Endodermal cell (in vitro differentiated cells): ENCODE measurements around the gene ATP12A. TPM values are rescaled to one million over a fixed set of nuclear protein-coding genes. Genes with fewer than 3 reads are reported as not detected.

Experiments used
- DNase-seq: peaks from one replicate; pipeline ENCODE4 v3.0.0-alpha.2; 2017
- H3K27ac ChIP-seq: 2 replicates; pipeline ENCODE4 v1.5.1; 2013; ENCODE audit warnings: mild to moderate bottlenecking, low read depth, low read length, moderate library complexity
- H3K27me3 ChIP-seq: 2 replicates; pipeline ENCODE4 v1.6.1; 2013; ENCODE audit warnings: mild to moderate bottlenecking, low read length, moderate library complexity; ENCODE audit not compliant: insufficient read depth, control insufficient read depth, poor library complexity, severe bottlenecking
- H3K36me3 ChIP-seq: 2 replicates; pipeline ENCODE4 v1.7.0; 2013; ENCODE audit warnings: mild to moderate bottlenecking, low read length, moderate library complexity; ENCODE audit not compliant: control insufficient read depth, insufficient read depth
- H3K4me1 ChIP-seq: one replicate; pipeline ENCODE4 v1.7.0; 2013; ENCODE audit warnings: low read length; ENCODE audit not compliant: control insufficient read depth, insufficient read depth
- H3K4me3 ChIP-seq: 2 replicates; pipeline ENCODE4 v1.5.1; 2013; ENCODE audit warnings: mild to moderate bottlenecking, low read length, moderate library complexity
- H3K9ac ChIP-seq: 2 replicates; pipeline ENCODE4 v1.6.1; 2013; ENCODE audit warnings: mild to moderate bottlenecking, low read length, moderate library complexity; ENCODE audit not compliant: poor library complexity, severe bottlenecking; ENCODE audit errors: extremely low read depth
- H3K9me3 ChIP-seq: 2 replicates; pipeline ENCODE4 v1.6.1; 2013; ENCODE audit warnings: mild to moderate bottlenecking, low read length, moderate library complexity; ENCODE audit not compliant: control insufficient read depth
- H3K27ac Mint-ChIP-seq: 2 replicates; pipeline ENCODE4 v1.8.0; 2020; ENCODE audit warnings: mixed read lengths
- H3K27me3 Mint-ChIP-seq: 2 replicates; pipeline ENCODE4 v1.8.0; 2021; ENCODE audit warnings: mild to moderate bottlenecking, mixed read lengths; ENCODE audit not compliant: insufficient read depth
- H3K36me3 Mint-ChIP-seq: 2 replicates; pipeline ENCODE4 v1.8.0; 2020; ENCODE audit warnings: low read depth, mixed read lengths
- H3K4me1 Mint-ChIP-seq: 2 replicates; pipeline ENCODE4 v1.8.0; 2020; ENCODE audit warnings: mixed read lengths
- H3K4me3 Mint-ChIP-seq: 2 replicates; pipeline ENCODE4 v1.8.0; 2020; ENCODE audit warnings: mild to moderate bottlenecking, moderate library complexity, mixed read lengths
- H3K9me3 Mint-ChIP-seq: 2 replicates; pipeline ENCODE4 v1.8.0; 2020; ENCODE audit warnings: mild to moderate bottlenecking, mixed read lengths
- WGBS, 2 experiments: methylation state at CpG; one replicate each; pipeline versions ENCODE4 v1.1.5 to v1.1.7; 2013; ENCODE audit warnings: missing lambda C conversion rate in 2 of 2, mixed read lengths in 1 of 2; ENCODE audit not compliant: insufficient coverage in 1 of 2, insufficient read length in 1 of 2; 5-methylcytosine and 5-hydroxymethylcytosine counted together
- total RNA-seq, 2 donors: library from RNA; stranded (reverse); fragmentation: NEBNext Ultra II Directional in 1 of 2; extraction: Animal tissue kit (Norgen Biotek cat#: 25700) in 1 of 2; gene quantifications; 2 replicates in 1 of 2; 3 replicates in 1 of 2; pipeline ENCODE4 v1.2.1, GENCODE V29; 2021
- TF ChIP-seq, protein P1 (sequence below): fragments of 200-600 bp; sonication (generic); conservative IDR thresholded peaks from 2 replicates; pipeline ENCODE4 v1.5.0; 2021; ENCODE audit warnings: antibody characterized with exemption, mild to moderate bottlenecking

The ATP12A gene
- total RNA-seq, 2 donors from 2014 or later = 4.9 to 10.5 TPM

DNA sequence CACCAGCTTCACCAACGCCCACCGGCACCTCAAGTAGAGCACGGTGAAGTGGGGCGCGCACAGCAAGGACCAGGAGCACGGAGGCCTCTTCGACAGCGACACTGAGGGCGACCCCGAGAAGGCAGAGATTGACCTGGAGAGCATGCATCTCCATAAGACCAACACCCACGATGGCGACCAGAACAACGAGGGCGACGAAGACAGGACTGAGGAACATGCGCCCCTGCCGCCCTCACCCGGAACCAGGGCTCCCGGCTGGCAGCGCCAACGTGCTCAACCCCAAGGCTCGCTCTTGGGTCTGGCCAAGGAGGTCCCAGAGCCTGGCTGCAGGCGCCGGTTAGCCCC lies 65.3 kb downstream of the ATP12A start:
- peaks cover 84% of the 10 kb centered on the region for H3K27me3 Mint-ChIP-seq
- no peak for DNase-seq
- TF ChIP-seq, protein P1, sequence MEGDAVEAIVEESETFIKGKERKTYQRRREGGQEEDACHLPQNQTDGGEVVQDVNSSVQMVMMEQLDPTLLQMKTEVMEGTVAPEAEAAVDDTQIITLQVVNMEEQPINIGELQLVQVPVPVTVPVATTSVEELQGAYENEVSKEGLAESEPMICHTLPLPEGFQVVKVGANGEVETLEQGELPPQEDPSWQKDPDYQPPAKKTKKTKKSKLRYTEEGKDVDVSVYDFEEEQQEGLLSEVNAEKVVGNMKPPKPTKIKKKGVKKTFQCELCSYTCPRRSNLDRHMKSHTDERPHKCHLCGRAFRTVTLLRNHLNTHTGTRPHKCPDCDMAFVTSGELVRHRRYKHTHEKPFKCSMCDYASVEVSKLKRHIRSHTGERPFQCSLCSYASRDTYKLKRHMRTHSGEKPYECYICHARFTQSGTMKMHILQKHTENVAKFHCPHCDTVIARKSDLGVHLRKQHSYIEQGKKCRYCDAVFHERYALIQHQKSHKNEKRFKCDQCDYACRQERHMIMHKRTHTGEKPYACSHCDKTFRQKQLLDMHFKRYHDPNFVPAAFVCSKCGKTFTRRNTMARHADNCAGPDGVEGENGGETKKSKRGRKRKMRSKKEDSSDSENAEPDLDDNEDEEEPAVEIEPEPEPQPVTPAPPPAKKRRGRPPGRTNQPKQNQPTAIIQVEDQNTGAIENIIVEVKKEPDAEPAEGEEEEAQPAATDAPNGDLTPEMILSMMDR = no peak
- Histone ChIP-seq H3K4me1 (peaks cover 3% of the 10 kb centered on the region), H3K4me3 (no peak overlapping the region), H3K36me3 (no peaks in the 10 kb centered on the region), H3K27me3 (peaks cover 76% of the 10 kb centered on the region), H3K9me3 (no peaks in the 10 kb centered on the region), H3K9ac (no peak overlapping the region), H3K27ac (no peak overlapping the region)
- peaks cover 3% of the 10 kb centered on the region for H3K9me3 Mint-ChIP-seq
- 78 to 79% methylated on average over 21 to 24 of the region's 24 CpGs for WGBS, 2 experiments
- peak overlapping the region; percentile 18 for H3K4me3 Mint-ChIP-seq
- H3K4me1 Mint-ChIP-seq = peaks cover 10% of the 10 kb centered on the region
- no peak overlapping the region for H3K27ac Mint-ChIP-seq
- no peaks in the 10 kb centered on the region for H3K36me3 Mint-ChIP-seq

DNA sequence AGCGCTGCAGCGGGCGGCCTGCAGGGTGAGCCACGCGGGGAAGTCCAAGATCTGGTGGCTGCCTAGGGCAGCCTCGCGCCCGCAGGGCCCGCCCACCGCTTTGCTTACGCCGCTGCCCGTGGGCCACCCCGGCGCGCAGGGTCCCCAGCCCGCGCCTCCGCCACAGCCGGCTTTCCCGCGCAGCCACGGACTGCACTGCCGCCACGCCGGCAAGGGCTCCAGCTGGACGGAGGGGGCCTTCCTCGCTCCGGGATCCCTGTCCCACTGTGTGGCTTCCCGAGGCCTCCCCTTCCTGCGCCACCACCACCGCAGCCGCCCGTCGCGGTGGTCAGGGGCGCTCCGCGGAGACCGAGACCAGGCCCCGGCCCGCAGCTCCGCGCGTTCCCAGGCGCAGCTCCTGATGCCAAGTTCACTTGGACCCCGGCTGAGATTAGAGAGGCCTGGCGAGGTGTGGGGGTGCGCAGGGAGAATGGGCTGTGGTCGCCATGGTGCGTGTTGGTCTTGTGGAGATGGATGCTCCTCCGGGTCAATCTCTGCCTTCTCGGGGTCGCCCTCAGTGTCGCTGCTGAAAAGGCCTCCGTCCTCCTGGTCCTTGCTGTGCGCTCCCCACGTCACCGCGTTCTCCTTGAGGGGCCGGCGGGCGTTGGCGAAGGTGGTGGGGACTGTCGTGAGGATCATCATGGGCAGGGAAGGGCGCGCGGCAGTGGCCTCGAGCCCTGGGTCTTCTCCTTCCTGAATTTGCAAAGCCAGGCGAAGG lies 65.8 kb downstream of the ATP12A start:
- WGBS, 2 experiments = 30 to 43% methylated on average over 20 to 70 of the region's 70 CpGs
- no peak overlapping the region for H3K4me3 ChIP-seq
- no peak overlapping the region for H3K9ac ChIP-seq

DNA sequence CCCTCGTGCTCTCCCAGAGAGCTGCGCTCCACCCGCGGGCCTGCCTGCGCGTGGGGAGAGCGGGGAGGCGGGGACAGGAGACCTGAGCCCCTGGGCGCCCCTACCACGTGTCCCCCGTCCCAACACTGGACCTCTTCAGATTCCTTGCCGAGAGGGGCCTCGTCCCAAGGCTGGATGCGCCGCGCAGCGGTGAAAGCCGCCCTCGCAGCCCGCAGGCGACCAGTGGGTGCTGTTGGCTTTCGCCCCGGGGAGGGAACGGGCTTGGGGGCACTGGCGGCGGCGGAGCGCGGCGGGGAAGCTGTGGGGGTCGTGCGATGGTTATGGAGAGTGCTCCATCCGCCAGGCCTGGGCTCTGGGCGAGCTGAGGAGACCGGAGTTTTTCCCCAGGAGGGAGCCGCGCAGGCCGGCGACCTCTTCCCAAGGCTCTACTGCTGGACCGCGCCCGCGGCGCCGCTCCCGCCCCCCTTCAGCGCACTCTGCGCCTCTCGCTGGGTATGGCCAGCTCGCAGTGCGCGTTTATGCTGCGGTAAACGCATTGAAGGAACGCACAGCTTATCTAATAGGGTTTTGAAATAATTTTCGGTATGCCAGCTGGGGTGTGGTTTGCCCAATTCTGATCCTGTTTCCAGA lies 66.5 kb downstream of the ATP12A start:
- Histone ChIP-seq H3K9me3 (no peaks in the 10 kb centered on the region), H3K27me3 (peaks cover 81% of the 10 kb centered on the region), H3K4me1 (peaks cover 3% of the 10 kb centered on the region), H3K9ac (no peak overlapping the region), H3K4me3 (peak overlapping the region; percentile 79), H3K27ac (no peak overlapping the region), H3K36me3 (no peaks in the 10 kb centered on the region)
- Mint-ChIP-seq H3K27ac (no peak overlapping the region), H3K4me1 (peaks cover 10% of the 10 kb centered on the region), H3K36me3 (no peaks in the 10 kb centered on the region), H3K9me3 (peaks cover 3% of the 10 kb centered on the region), H3K27me3 (peaks cover 94% of the 10 kb centered on the region), H3K4me3 (peak overlapping the region; percentile 55)
- DNase-seq = peak; percentile 89
- 1 to 2% methylated on average over 18 to 56 of the region's 56 CpGs for WGBS, 2 experiments
- TF ChIP-seq, protein P1 = peak; percentile 75

More for the DNA sequence above, 65.8 kb downstream of the ATP12A start:
- Mint-ChIP-seq H3K4me1 (peaks cover 10% of the 10 kb centered on the region), H3K4me3 (peak overlapping the region; percentile 55), H3K36me3 (no peaks in the 10 kb centered on the region), H3K27ac (no peak overlapping the region), H3K9me3 (peaks cover 3% of the 10 kb centered on the region), H3K27me3 (peaks cover 89% of the 10 kb centered on the region)
- H3K9me3 ChIP-seq = no peaks in the 10 kb centered on the region
- TF ChIP-seq, protein P1 = peak; percentile 31
- no peak overlapping the region for H3K27ac ChIP-seq
- peak; percentile 64 for DNase-seq
- peaks cover 3% of the 10 kb centered on the region for H3K4me1 ChIP-seq
- H3K36me3 ChIP-seq = no peaks in the 10 kb centered on the region
- H3K27me3 ChIP-seq = peaks cover 81% of the 10 kb centered on the region
